ENCODE results near the gene ATPAF1. TPM values are rescaled to one million over a fixed set of nuclear protein-coding genes. Genes with fewer than 3 reads are reported as not detected.

ATPAF1 gene
- total RNA-seq, 2 donors from 2014 or later, result 56.1 to 84.2 TPM

DNA sequence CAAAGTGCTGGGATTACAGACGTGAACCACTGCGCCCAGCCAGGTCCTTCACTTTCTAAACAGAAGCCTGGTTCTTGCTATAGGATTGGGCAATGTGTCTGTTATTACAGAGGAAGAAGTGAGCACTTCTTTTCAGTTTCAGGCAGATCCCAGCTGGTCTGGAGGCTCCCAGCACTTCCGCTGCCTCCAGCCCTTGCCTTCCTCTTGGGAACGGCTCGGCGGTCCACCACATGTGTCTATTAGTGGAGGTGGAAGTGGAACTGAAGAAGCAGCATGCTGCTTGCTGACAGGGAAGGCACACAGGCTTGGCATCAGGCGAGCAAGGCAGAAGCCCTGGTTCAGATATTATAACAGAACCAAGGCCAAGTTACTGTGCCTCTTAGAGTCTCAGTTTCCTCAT, 81.1 kb downstream of the ATPAF1 start:
- WGBS, 2 experiments (ENCODE audit: insufficient coverage in 1 of 2, insufficient read length in 1 of 2), result 94 to 96% methylated on average over 6 to 7 of the region's 7 CpGs
- no peak overlapping the region for H3K4me3 ChIP-seq (ENCODE audit: low read length)
- H3K9me3 ChIP-seq (ENCODE audit: control insufficient read depth, low read length), result no peaks in the 10 kb centered on the region
- no peak overlapping the region for H3K4me3 Mint-ChIP-seq
- no peak overlapping the region for H3K27ac ChIP-seq (ENCODE audit: low read depth, low read length)
- no peak overlapping the region for H3K27ac Mint-ChIP-seq
- TF ChIP-seq, protein P1, sequence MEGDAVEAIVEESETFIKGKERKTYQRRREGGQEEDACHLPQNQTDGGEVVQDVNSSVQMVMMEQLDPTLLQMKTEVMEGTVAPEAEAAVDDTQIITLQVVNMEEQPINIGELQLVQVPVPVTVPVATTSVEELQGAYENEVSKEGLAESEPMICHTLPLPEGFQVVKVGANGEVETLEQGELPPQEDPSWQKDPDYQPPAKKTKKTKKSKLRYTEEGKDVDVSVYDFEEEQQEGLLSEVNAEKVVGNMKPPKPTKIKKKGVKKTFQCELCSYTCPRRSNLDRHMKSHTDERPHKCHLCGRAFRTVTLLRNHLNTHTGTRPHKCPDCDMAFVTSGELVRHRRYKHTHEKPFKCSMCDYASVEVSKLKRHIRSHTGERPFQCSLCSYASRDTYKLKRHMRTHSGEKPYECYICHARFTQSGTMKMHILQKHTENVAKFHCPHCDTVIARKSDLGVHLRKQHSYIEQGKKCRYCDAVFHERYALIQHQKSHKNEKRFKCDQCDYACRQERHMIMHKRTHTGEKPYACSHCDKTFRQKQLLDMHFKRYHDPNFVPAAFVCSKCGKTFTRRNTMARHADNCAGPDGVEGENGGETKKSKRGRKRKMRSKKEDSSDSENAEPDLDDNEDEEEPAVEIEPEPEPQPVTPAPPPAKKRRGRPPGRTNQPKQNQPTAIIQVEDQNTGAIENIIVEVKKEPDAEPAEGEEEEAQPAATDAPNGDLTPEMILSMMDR (conservative IDR thresholded peaks at IDR 0.05), result no peak
- H3K9me3 Mint-ChIP-seq, result no peaks in the 10 kb centered on the region
- H3K4me1 ChIP-seq (ENCODE audit: control insufficient read depth, insufficient read depth, low read length), result peaks cover 4% of the 10 kb centered on the region
- no peaks in the 10 kb centered on the region for H3K27me3 ChIP-seq (ENCODE audit: control insufficient read depth, insufficient read depth, low read length, poor library complexity, severe bottlenecking)
- no peak overlapping the region for H3K9ac ChIP-seq (ENCODE audit: extremely low read depth, low read length, poor library complexity, severe bottlenecking)
- DNase-seq, result no peak
- no peaks in the 10 kb centered on the region for H3K27me3 Mint-ChIP-seq (ENCODE audit: insufficient read depth)
- peaks cover 19% of the 10 kb centered on the region for H3K4me1 Mint-ChIP-seq
- peaks cover 25% of the 10 kb centered on the region for H3K36me3 ChIP-seq (ENCODE audit: control insufficient read depth, insufficient read depth, low read length)
- H3K36me3 Mint-ChIP-seq (ENCODE audit: low read depth), result peaks cover 33% of the 10 kb centered on the region

DNA sequence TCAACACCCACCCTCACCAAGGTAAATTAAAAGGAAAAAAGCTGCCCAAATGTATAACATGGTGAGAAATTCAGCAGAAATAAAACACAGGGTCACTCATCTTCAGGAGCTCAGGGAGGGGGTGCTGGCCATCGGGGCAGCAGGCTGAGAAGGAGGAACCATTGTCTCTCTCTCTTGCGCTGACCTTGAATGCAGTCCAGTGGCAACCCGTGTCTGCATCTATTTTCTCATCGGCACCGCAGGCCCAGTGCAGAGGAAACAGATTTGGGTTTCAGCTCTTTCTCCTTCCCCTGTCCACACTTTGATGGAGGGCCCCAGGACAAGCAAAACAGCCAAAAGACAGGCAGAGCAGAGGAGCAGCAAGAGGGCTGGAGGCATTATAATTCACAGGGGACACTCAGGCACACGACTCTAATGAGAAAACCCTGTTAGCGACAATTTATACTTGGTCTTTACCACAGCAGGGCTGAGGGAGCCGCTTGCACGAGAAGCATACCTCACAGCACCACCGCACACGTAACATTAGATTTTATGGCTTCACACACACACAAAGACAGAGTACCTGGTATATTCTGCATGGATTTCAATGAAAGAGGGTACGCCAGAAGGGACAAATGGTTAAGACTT, 82.7 kb downstream of the ATPAF1 start:
- H3K4me3 Mint-ChIP-seq, result no peak overlapping the region
- Histone ChIP-seq H3K4me1 (ENCODE audit: control insufficient read depth, insufficient read depth, low read length) (peaks cover 4% of the 10 kb centered on the region), H3K9ac (ENCODE audit: extremely low read depth, low read length, poor library complexity, severe bottlenecking) (no peak overlapping the region), H3K27ac (ENCODE audit: low read depth, low read length) (no peak overlapping the region), H3K4me3 (ENCODE audit: low read length) (no peak overlapping the region), H3K9me3 (ENCODE audit: control insufficient read depth, low read length) (no peaks in the 10 kb centered on the region), H3K27me3 (ENCODE audit: control insufficient read depth, insufficient read depth, low read length, poor library complexity, severe bottlenecking) (no peaks in the 10 kb centered on the region), H3K36me3 (ENCODE audit: control insufficient read depth, insufficient read depth, low read length) (peaks cover 22% of the 10 kb centered on the region)
- no peak for DNase-seq
- no peaks in the 10 kb centered on the region for H3K27me3 Mint-ChIP-seq (ENCODE audit: insufficient read depth)
- TF ChIP-seq, protein P1 (conservative IDR thresholded peaks at IDR 0.05), result no peak
- H3K9me3 Mint-ChIP-seq, result no peaks in the 10 kb centered on the region
- H3K4me1 Mint-ChIP-seq, result peaks cover 23% of the 10 kb centered on the region
- H3K36me3 Mint-ChIP-seq (ENCODE audit: low read depth), result peaks cover 41% of the 10 kb centered on the region
- H3K27ac Mint-ChIP-seq, result no peak overlapping the region
- WGBS, 2 experiments (ENCODE audit: insufficient coverage in 1 of 2, insufficient read length in 1 of 2), result 94 to 95% methylated on average over 5 to 12 of the region's 12 CpGs

DNA sequence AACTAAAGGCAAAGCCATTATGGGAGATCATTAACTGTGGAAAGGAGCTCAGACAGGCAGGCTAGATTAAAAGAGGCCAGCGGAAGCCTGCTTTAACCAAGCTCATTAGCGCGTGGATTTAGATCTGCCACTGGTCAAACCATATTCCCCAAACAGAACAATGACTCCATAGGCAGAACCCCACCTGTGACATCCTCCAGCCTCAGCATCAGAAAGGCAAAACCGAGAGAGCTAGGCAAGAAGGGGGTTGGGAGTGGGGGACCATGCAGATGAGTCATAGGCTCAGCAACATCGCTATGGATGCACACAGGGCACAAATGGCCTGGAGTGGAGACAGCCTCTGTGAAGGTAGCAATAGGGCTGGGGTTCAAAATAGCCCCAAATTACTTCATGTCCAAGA, 84.7 kb downstream of the ATPAF1 start:
- Histone ChIP-seq H3K4me1 (ENCODE audit: control insufficient read depth, insufficient read depth, low read length) (peaks cover 4% of the 10 kb centered on the region), H3K9ac (ENCODE audit: extremely low read depth, low read length, poor library complexity, severe bottlenecking) (no peak overlapping the region), H3K36me3 (ENCODE audit: control insufficient read depth, insufficient read depth, low read length) (peaks cover 33% of the 10 kb centered on the region), H3K27ac (ENCODE audit: low read depth, low read length) (no peak overlapping the region), H3K4me3 (ENCODE audit: low read length) (no peak overlapping the region), H3K27me3 (ENCODE audit: control insufficient read depth, insufficient read depth, low read length, poor library complexity, severe bottlenecking) (no peaks in the 10 kb centered on the region), H3K9me3 (ENCODE audit: control insufficient read depth, low read length) (no peaks in the 10 kb centered on the region)
- WGBS, 2 experiments (ENCODE audit: insufficient coverage in 1 of 2, insufficient read length in 1 of 2), result 59 to 83% methylated on average over 2 to 5 of the region's 5 CpGs
- no peaks in the 10 kb centered on the region for H3K9me3 Mint-ChIP-seq
- H3K36me3 Mint-ChIP-seq (ENCODE audit: low read depth), result peaks cover 39% of the 10 kb centered on the region
- peaks cover 23% of the 10 kb centered on the region for H3K4me1 Mint-ChIP-seq
- H3K27me3 Mint-ChIP-seq (ENCODE audit: insufficient read depth), result no peaks in the 10 kb centered on the region
- H3K4me3 Mint-ChIP-seq, result no peak overlapping the region
- TF ChIP-seq, protein P1 (conservative IDR thresholded peaks at IDR 0.05), result no peak
- no peak overlapping the region for H3K27ac Mint-ChIP-seq
- no peak for DNase-seq
